ENCODE data around the gene PIP5KL1.
"Not testable (repeated sequence)": the region's sequence is repeated elsewhere in the genome, so short reads cannot be mapped to it uniquely, and the experiment has no call there.

PIP5KL1 gene

DNA sequence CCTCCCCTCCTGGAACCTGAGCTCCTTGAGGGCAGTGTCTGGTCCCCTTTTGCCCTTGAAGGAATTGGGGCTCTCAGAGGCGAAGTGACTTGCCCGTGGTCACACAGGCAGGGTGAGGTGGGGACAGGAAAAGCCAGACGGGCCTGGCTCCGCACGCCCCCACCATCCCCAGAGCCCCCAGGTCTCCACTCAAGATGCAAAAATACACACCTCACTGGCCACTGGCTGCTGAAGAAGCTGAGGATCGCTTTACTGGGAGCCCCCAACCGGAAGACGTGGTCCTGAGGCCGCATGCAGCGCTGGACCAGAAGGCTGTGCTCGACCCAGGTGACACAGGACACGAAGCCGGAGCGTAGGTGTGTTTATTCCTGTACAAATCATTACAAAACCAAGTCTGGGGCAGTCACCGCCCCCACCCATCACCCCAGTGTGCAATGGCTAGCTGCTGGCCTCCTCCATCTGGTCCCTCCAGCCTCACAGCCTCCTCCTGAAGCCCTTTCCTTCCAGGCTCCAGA is 45.5 kb downstream of the PIP5KL1 start:
- DNase-seq: no peak

DNA sequence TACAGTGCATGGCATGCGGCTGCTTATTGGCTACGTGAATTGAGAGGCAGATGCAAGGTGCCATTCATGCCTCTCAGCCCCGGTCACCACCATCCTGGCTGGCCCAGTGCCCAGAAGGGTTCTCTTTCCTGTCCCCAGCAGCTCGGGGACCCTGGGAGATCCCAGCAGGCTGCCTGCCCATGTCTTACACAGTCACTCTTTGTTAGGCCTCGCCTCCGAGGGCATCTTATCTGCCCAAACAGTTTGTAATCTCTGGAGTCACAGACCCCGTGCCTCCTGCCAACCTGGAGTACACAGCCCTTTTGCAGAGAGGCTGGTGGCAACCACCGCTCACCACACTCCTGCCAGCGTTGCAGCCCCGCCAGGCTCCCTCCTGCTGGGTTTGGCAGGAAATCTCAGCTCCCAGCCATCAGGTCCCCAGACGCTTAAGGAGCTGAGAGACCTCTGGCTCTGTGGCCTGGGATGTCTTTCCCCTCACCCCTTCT is 46.1 kb downstream of the PIP5KL1 start:
- DNase-seq: no peak

DNA sequence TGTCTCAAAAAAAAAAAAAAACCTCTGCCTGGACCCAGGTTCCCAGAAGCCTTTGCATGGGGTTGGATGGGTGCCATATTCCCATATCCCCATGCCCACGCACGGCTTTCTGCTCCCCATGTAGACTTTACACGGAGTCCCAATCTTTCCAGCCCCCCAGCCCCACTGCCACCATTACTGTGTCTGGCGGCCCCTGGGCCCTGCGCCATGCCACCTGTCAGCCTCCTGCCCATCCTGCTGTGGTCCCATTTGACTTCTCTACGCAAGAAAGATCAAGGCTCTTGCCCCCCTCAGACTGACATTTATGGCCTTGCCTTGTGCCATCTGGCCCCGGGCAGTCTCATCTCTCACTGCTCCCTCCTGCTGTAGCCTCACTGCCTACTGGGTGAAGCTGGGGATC is 46.6 kb downstream of the PIP5KL1 start:
- no peak for DNase-seq

DNA sequence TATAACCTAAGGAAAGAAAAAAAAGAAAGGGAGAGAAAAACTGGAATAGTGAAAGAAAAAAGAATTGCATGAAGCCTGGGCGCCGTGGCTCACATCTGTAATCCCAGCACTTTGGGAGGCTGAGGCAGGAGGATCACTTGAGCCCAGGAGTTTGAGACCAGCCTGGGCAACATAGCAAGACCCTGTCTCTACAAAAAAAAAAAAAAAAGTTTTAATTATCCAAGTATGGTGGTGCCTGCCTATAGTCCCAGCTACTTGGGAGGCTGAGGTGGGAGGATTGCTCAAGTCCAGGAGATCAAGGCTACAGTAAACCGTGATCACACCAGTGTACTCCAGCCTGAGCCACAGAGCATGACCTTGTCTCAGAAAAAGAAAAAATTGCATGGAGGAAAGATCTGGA is 48.9 kb downstream of the PIP5KL1 start:
- not testable (repeated sequence) for DNase-seq

DNA sequence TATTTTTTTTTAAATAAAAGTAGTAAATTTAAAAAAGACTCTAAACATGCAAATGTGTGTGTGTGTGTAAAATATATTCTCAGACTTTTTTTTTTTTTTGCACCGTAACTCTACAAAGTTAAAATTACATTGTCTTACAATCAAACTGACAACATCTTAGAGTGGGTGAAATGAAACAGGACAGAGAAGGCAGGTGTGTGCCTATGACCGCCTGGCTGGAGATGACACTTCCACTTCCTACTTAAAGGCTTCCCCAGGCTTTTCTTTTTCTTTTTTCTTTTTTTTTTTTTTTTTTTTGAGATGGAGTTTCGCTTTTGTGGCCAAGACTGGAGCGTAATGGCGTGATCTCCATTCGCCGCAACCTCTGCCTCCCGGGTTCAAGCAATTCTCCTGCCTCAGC is 50.4 kb downstream of the PIP5KL1 start:
- DNase-seq: no peak

DNA sequence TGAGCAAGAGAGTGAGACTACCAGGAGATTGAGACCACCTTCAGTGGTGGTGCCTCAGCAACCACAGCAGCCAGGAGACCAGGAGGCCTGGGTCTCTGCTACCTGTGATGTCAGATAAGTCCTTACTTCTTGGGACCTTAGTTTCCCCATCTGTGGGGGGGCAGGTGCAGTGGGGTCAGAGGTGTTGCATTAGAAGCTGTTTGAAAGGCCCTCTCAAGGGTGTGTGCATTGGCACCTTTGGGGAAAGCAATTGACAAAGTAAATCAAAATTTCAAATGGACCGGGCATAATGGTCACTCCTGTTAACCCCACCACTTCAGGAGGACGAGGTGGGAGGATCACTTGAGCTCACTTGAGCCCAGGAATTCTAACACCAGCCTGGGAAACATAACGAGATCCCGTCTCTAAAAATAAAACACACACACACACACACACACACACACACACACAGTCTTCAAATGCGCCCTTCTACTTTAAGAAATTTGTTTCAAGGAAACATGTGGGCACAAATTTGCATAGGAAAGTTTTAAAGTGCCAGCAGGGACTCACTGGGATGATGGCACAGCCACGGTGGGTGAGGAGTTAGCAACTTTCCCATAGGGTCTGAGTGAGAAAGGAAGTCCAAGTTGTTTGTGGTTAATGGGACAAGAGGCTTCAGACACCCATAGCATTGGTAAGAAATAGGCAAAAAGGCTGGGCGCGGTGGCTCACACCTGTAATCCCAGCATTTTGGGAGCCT is 51.8 kb downstream of the PIP5KL1 start:
- no peak for DNase-seq

DNA sequence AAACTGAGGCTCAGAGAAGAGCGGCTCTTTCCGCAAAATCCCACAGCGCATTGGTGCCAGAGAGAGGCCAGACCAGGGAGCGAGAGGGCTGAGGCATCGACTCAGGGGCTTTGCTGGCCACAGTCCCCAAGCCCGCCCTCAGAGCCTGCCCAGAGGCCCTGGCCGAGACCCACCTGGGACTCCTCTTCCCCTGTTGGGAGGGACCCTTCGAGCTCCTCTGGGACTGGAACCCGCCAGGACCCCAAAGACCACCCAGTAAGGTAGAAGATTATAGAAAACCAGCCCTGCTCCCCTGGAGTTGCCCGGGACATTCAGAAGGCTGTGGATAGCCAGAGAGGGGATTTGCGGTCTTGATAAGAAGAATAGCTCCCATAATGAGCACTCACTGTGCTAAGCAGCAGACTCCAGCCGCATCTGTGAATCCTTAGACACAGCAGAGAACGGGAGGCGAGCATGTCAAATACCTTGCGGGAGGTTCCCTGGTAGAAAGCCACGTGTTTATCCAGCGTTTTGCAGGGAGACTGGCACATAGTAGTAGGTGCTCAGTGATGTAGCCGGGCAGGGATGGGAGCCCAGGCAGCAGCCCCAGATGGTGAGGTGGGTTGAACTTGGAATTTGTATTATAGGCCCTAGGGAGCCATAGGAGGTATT is 52.5 kb downstream of the PIP5KL1 start:
- no peak for DNase-seq

DNA sequence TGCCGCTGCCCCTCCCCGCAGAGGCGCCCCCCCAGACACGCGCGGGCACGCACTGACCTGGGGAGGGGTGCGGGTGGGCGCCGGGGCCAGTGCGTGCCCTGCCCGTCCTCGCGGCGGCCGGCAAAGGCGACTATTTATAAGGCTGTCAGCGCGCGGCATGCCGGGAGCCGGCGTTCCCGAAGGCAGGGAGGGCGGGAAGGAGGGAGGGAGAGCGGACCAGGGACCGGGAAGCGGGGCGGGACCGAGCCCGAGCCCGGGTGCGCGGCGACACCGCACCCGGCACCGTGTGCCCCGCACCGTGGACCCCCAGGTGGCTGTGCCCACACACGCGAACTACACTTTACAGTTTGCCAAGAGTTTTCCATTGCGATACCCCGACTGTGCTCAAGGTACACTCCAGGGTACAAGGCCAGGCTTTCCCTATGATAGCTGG is 53.0 kb downstream of the PIP5KL1 start, which contains the start of gene AK1:
TSS of gene AK1 (minus strand) at position 110 of the 433 bp plus-strand sequence. CDS start 3,058 bp downstream, outside the sequence.
- peak; percentile 54 for DNase-seq

DNA sequence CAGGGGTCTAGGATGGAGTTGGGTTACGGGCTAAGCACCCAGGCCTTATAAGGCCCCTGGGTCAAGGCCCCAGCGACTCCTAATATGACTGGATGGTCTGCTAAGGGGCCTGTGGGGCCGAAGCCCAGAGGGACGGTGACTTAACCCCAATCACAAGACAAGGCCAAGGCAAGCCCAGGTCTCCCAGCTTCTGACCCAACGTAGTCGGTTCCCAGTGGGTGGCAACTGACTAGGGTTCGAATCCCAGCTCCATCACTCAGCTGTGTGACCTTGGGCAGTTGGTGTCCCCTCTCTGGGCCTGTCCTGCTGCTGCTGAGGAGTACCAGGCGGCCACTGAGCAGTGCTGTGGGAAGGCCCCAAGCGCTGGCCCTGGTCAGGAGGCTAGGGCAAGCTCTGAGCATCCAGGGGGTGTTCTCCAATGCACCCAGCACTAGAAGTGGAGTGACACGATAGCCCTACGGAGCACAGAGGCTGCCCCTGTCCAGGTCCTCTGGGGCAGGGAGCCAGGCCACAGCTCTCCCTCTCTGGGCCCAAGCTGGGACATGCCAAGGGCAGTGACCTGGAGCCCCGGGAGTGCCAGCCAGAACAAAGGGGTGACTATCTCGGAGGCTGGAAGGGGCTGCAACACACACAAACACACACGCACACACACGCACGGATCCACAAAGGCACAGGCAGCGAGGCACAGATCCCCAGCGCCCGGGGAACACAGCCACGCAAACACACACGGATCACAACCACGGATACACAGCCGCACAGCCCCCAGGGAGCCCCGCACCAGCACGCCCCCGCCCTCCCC is 53.6 kb downstream of the PIP5KL1 start:
- no peak for DNase-seq

DNA sequence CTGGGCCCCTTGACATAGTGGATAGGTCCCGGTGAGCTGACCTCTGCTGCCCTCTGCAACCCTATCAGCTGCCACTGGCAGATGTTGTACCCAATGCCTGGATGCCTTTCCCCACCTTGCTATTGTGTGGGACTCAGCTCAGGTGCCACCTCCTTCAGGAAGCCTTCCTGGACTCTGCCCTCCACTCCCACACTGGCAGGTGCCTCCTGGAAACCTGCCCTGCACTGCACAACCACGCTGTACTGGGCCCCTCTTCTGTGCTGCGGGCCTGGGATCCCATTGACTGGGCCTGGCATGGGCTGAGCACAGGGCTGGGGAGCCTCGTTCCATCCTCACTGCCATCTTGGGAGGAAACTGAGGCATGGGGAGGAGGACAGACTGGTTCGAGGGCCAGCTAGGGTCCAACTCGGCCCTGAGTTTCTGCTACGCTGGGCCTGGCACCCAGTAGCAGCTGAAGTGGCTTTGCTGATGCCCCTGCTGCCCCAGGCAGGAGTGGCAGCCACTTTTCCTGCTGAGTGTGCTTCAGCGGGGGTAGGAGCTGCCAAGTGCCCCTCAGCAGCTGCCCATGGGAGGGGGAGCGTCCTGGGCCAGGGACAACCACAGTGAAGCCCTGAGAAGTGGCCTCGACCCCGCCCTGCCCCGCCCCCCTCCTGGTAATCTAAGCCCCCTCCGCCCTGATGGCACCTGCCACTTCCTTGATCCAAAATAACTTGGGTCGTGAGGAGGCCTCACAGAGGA is 54.4 kb downstream of the PIP5KL1 start:
- no peak for DNase-seq

DNA sequence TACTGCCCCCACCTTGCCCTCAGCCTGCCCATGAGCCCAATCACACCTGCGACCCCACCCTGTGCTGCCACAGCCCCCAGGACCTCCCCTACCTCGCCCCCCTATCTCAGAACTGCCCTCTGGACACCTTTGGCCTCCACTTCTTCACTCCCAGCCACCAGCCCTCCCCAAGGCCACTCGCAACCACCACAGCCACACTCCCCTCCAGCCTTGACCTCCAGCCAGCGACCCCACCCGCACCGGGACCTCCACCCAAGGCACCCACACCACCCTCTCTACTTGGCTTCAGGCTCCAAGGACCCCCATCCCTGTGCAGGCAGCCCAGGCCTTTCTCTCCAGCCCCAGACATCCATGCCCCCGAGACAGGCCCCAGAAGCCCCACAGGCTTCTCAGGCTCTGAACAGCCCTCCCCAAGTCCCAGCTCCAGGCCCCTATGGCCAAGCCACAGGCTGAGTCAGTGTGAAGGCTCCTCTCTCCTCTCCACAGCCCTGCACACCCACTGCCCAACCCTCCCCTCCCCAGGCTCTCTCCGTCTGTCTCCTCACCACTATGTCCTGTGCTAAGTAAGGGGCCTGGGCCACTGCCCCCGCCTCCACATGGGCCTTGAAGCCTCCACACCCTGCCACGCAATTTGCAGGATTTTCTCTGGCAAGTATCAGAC is 55.1 kb downstream of the PIP5KL1 start:
- DNase-seq: no peak

DNA sequence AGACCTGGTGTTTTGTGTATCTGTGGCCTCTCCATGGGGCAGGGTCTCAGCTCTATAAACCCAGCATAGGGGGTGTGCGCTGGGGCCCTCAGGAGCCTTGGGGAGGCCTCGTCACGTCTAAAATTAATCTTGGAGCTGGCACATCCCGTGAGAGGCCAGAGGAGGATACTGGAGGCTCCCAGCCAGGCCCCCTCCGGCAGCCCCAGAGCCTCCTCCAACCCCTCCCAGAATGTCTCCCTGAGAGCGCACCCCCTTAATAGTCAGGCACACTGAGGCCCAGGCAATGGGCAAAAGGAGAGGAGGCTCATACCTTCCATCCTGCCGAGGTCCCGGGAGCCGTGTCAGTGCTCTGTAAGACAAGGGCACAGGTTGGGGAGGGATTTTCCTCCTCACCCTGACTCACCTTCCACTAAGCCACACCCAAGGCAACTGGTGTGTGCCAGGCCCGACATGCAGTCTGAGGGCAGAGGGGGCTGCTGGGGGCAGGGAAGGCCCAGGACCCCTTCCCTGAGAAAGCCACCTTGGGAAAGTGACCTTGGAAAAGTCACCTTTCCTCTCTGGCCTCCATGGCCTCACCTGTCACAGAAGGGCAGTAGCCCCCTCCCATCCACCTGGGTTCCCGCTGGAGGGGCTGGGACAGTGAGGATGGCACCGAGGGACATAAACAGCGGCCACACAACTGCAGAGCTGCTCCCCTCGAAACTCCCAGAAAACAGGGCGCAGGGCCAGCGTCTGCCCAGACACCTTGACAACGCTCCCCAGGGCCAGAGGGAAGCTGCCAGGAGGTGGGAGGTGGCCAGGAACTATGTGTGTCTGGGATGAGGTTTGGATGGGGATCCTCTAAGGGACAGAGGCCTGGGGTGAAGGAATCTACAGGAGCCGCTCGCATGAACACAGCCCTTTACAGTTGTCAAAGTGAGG is 56.0 kb downstream of the PIP5KL1 start:
- DNase-seq: no peak

DNA sequence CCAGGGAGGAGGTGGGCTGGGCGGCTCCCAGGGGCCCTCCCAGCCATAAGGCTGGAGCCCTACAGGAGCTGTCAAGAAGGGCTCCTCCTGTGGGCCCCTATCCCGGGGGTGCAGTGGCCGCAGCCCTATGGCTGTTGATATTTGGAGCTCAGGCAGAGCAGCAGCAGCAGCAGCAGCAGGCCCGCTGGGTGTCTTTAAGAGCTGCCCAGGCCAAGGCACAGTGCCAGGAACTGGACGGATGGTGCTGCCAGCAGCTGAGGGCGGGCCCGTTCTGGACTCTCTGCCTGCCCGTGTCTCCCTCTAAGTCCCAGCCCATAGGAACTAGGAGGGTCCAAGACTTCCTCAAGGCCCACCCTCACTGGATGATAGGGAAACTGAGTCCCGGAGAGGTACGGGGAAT is 56.7 kb downstream of the PIP5KL1 start:
- DNase-seq: no peak

DNA sequence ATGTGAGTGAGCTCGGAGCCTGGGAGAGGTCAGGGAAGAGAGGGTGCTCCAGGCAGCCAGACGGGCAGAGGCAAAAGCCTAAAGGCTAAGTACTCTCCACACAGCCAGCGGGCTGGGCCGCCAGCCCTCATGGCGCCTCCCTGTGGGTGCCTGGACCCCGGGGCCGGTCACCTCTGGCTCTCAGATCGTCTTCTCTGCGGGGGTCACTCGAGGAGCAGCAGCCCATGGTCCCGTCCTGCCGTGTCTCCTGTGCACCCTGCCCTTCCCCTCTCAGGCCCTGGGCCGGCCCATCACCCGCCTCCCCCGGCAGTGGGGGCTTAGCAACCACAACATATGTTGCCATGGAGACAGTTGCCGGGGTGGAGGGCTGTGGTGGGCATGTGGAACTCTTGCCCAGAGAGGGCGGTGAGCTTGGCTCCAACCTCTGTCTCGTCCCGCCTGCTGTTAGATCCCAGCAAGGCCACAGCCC is 57.3 kb downstream of the PIP5KL1 start:
- DNase-seq: no peak

DNA sequence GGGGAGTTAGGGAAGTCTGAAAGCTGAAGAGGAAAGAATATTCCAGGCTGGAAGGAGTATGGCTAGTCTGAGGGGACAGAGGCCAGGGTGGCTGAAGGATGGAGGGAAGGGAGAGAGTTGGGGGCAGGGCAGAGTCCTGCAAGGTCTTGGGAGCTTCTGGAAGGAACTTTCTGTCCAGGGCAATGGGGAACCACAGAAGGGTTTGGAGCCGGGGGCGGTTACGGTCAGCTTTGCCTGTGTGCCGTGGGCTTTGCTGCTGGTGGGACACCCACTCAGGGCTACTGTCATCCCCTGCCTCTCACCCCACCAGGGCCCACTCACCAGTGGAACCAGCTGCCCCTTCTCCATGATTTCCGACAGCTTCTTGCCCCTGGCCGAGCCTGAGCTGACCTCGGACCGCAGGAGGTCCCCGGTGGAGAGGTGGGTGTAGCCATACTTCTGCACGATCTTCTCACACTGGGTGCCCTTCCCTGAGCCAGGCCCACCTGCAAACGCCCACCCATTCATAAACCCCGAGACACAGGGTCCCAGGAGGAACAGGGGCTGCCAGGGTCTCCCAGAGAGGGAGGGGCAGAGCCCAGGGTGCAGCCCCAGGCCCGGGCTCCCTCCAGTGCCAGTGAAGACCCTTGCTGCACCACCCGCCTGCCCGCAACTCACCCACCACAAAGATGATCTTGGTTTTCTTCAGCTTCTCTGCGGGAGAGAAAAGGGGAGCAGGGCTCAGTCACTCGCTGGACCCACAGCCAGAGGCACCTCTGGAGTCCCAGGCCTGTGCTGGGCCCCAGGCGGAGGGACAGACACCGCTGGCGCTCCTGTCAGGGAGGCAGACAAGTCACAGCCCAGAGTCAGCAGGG is 58.0 kb downstream of the PIP5KL1 start:
- no peak for DNase-seq

DNA sequence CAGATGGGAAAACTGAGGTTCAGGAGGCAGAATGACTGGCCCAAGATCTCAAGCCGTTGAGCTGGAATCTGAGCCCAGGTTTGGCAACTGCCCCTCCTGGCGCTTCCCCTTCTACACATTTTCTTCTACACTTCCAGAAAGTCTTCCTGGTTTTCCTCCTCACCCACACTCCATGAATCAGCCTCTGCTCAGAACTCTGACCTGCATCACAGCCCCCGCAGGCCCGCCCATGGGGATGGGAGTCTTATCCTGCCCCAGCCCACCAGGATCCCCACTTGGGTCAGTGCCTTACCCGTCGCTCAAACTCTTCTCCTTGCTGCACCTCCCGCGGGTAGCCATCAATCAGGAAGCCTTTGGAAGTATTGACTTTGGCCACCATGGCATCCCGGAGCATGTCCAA is 59.0 kb downstream of the PIP5KL1 start:
- DNase-seq: no peak

DNA sequence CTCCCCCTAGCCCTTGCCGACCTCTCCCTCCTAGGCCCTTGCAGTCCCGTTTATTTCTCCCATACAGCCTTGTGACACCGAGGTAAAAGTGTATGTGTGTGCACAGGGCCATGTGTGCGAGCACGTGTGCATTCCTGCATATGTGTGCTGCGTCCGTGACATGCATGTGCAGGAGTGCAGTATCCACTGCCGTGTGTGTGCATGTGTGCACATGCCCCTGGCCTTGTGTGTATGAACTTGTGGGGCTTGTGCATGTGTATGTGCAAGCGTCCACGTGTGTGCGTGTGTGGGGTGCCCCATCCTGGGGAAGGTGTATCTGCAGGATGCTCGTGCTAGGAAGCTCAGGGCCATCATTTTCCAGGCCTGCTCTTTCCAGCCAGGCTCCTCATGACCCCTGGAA is 59.7 kb downstream of the PIP5KL1 start:
- DNase-seq: no peak
